ENCODE measurements around the gene CCNO.

DNA sequence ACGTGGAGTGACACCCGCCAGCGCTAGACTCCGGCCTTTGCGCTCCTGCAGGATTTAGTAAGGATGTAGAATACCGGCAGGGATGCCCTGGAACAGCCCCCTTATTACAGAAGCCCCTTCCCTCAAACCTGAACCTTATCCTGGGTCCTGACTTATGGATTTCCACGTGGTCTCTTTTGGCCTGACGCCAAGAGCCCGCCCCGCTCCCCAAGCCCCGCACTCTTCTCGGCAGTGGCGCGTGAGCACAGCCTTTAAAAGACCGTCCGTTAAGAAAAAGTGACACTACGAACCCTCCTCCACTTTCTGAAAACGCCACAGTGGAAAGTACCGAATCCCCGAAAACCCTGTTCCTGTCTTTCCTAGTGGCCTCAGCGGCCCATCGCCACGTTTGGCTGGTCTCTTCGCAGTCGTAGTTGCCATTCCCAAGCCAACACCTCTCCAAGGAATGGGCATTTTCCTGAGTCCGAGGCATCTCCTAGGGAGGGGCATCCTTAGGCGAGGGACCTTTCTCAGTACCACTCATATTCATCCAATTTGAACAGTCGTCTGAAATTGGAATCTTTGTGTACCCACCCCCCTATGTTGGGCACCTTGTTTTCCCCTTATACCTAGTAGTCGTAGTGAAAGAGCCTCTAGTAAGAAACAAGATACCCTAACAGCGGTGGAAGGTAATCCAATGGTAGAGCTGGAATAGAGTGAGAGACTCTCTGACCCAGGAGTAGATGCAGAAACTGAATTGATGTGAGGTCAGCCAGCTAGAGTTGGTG is 5.6 kb downstream of the CCNO start:
- TF ChIP-seq, protein P1, sequence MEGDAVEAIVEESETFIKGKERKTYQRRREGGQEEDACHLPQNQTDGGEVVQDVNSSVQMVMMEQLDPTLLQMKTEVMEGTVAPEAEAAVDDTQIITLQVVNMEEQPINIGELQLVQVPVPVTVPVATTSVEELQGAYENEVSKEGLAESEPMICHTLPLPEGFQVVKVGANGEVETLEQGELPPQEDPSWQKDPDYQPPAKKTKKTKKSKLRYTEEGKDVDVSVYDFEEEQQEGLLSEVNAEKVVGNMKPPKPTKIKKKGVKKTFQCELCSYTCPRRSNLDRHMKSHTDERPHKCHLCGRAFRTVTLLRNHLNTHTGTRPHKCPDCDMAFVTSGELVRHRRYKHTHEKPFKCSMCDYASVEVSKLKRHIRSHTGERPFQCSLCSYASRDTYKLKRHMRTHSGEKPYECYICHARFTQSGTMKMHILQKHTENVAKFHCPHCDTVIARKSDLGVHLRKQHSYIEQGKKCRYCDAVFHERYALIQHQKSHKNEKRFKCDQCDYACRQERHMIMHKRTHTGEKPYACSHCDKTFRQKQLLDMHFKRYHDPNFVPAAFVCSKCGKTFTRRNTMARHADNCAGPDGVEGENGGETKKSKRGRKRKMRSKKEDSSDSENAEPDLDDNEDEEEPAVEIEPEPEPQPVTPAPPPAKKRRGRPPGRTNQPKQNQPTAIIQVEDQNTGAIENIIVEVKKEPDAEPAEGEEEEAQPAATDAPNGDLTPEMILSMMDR (IDR thresholded peaks at IDR 0.05; ENCODE audit: low read depth, low read length): no peak
- no peak for TF ChIP-seq EZH2phosphoT487 (IDR thresholded peaks at IDR 0.05; ENCODE audit: low read depth)
